ENCODE measurements around the gene CHRNA1.
A peak's percentile ranks its signal among the peaks of the same experiment; 100 is the strongest.

Gene CHRNA1

DNA sequence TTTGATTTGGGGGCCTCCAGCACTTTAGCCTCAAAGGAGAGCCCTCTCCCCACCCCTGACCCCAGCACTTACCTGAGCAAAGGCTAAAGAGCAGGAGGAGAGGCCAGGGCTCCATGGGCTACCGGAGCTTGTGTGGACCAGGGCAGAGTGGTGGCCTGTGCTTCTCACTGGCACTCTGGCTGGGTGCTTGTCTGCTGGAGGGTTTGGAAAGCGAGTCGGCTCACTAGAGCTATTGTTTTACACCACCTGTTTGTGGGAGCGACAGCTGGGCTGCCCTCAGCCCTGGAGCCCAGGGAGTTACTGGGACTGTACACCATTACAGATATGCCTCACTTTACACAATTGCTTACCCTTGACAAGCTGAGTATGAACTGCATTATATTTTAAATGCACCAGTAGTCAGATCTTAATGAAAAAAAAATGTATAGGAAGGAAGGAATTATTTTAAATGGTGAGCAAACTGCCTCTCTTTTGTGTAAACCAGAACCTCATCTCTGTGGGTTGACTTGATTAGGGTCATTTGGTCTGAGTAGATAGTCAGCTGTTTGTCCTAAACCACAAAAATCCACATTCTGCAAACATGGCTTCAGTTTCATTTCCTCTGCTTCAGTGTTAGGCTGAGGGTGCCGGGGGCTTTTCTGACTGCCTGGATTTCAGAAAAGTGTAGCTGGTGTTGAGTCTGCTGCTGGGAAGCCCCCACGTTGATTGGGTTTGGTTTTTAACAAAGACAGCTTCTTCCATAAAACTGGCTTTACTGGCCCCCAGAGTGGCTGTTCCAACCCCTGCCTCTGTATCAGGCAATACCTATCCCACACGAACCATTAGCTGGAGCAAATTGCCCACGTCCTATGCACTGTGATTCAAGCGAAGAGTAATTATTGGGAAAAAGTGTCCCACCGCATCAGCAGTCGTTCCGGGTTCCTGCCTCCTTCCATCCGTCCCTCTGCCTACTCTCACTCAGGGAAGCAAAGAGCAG, at the start of gene CHRNA1:
CHRNA1 (minus strand) TSS at position 193 of the 976 bp plus-strand sequence; CDS start at position 115, 78 bp downstream.
- no peak for TF ChIP-seq EZH2phosphoT487 (IDR thresholded peaks at IDR 0.05; ENCODE audit: low read depth)
- TF ChIP-seq, protein P1, sequence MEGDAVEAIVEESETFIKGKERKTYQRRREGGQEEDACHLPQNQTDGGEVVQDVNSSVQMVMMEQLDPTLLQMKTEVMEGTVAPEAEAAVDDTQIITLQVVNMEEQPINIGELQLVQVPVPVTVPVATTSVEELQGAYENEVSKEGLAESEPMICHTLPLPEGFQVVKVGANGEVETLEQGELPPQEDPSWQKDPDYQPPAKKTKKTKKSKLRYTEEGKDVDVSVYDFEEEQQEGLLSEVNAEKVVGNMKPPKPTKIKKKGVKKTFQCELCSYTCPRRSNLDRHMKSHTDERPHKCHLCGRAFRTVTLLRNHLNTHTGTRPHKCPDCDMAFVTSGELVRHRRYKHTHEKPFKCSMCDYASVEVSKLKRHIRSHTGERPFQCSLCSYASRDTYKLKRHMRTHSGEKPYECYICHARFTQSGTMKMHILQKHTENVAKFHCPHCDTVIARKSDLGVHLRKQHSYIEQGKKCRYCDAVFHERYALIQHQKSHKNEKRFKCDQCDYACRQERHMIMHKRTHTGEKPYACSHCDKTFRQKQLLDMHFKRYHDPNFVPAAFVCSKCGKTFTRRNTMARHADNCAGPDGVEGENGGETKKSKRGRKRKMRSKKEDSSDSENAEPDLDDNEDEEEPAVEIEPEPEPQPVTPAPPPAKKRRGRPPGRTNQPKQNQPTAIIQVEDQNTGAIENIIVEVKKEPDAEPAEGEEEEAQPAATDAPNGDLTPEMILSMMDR (IDR thresholded peaks at IDR 0.05; ENCODE audit: low read depth, low read length) = no peak
- H3K27me3 ChIP-seq (ENCODE audit: low read depth, low read length) = peaks cover 9% of the 10 kb centered on the region; the same call in 1 of the 2 replicates
- no peaks in the 10 kb centered on the region for H4K20me1 ChIP-seq (ENCODE audit: insufficient read depth, low read length)
- no peaks in the 10 kb centered on the region for H3K79me2 ChIP-seq (ENCODE audit: low read length)
- no peak within 1 kb of the TSS for H3K27ac ChIP-seq (ENCODE audit: low read length)
- H3K4me3 ChIP-seq (ENCODE audit: low read length) = no peak within 1 kb of the TSS
- H3K36me3 ChIP-seq (replicated peaks; ENCODE audit: low read depth, low read length) = no peaks in the 10 kb centered on the region
- H3K4me1 ChIP-seq (ENCODE audit: low read length) = peaks cover 9% of the 10 kb centered on the region
- no peak within 1 kb of the TSS for H3K9ac ChIP-seq (ENCODE audit: low read length)
- no peaks in the 10 kb centered on the region for H3K9me3 ChIP-seq (ENCODE audit: insufficient read depth, low read length)
- H3K4me2 ChIP-seq (ENCODE audit: low read length) = peak within 1 kb of the TSS; percentile 32
- H2AFZ ChIP-seq (ENCODE audit: low read depth, low read length) = no peak within 1 kb of the TSS

DNA sequence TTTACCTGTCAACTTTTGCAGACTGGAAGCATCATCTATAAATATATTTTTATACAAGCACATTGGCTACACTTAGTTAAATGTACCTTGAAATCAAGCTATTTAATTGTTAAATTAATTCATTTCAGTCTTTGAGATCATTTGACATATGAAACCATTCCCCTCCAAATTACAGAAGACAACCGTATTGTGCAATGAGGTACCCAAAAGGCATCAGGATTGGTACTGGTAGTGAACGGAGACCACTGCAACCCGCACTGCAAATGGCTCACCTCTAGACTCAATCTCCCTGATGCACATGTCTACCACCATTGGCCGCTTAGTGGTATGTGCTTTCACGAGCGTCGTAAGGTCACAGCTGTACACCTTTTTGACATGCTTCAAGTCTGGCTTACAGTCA, 47.8 kb upstream of the CHRNA1 start:
- Histone ChIP-seq H3K9me3 (ENCODE audit: insufficient read depth, low read length) (no peaks in the 10 kb centered on the region), H3K36me3 (replicated peaks; ENCODE audit: low read depth, low read length) (no peaks in the 10 kb centered on the region), H3K27ac (ENCODE audit: low read length) (no peak overlapping the region), H3K79me2 (ENCODE audit: low read length) (no peaks in the 10 kb centered on the region), H2AFZ (ENCODE audit: low read depth, low read length) (no peak overlapping the region), H3K4me2 (ENCODE audit: low read length) (no peak overlapping the region), H3K27me3 (ENCODE audit: low read depth, low read length) (no peaks in the 10 kb centered on the region), H3K9ac (ENCODE audit: low read length) (no peak overlapping the region), H3K4me3 (ENCODE audit: low read length) (no peak overlapping the region), H4K20me1 (ENCODE audit: insufficient read depth, low read length) (no peaks in the 10 kb centered on the region), H3K4me1 (ENCODE audit: low read length) (no peaks in the 10 kb centered on the region)
- no peak for TF ChIP-seq EZH2phosphoT487 (IDR thresholded peaks at IDR 0.05; ENCODE audit: low read depth)
- TF ChIP-seq, protein P1 (IDR thresholded peaks at IDR 0.05; ENCODE audit: low read depth, low read length) = no peak

DNA sequence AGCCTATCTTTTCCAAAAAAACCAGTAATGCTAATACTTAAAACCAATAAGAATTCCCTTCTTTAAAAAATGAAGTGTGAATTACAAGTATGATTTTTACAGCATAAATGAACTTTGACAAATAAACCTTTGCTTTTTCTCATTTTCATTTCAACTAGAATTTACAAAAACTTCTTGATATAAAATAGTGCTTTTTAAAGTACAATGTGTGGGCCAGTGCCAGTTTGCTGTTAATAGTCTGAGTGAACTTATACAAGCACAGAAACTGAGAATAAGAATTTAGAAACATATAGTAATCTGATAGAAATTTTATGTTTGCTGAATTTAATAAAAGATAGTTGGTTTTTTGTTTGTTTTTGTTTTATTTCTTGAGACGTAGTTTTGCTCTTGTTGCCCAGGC, 43.7 kb upstream of the CHRNA1 start:
- H3K4me3 ChIP-seq (ENCODE audit: low read length) = no peak overlapping the region
- H3K9me3 ChIP-seq (ENCODE audit: insufficient read depth, low read length) = no peaks in the 10 kb centered on the region
- H3K79me2 ChIP-seq (ENCODE audit: low read length) = no peaks in the 10 kb centered on the region
- no peak overlapping the region for H3K9ac ChIP-seq (ENCODE audit: low read length)
- no peak overlapping the region for H2AFZ ChIP-seq (ENCODE audit: low read depth, low read length)
- H3K27me3 ChIP-seq (ENCODE audit: low read depth, low read length) = peaks cover 4% of the 10 kb centered on the region; the same call in 1 of the 2 replicates
- no peaks in the 10 kb centered on the region for H3K4me1 ChIP-seq (ENCODE audit: low read length)
- TF ChIP-seq, protein P1 (IDR thresholded peaks at IDR 0.05; ENCODE audit: low read depth, low read length) = no peak
- TF ChIP-seq EZH2phosphoT487 (IDR thresholded peaks at IDR 0.05; ENCODE audit: low read depth) = no peak
- no peak overlapping the region for H3K4me2 ChIP-seq (ENCODE audit: low read length)
- no peaks in the 10 kb centered on the region for H3K36me3 ChIP-seq (replicated peaks; ENCODE audit: low read depth, low read length)
- no peaks in the 10 kb centered on the region for H4K20me1 ChIP-seq (ENCODE audit: insufficient read depth, low read length)
- no peak overlapping the region for H3K27ac ChIP-seq (ENCODE audit: low read length)

DNA sequence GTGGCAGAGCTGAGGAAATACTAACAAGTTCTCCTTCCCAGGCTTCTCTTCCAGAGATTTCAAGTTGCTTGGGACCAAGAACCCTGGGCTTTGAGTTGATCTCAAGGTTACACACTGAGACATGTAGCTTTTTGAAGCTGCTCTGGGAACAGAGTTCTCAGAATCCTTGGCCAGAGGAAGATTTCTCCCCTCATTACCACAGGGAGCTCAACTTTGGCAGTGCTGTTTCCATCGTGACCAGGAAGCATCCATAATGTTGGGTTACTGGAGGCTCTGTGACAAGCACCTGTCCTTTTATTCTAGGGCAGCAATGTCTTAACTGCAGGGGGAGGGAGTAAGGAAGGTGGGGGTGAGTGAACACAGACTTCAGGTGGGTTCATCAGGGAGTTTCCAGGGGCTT, 41.5 kb upstream of the CHRNA1 start:
- H3K36me3 ChIP-seq (replicated peaks; ENCODE audit: low read depth, low read length) = no peaks in the 10 kb centered on the region
- no peaks in the 10 kb centered on the region for H4K20me1 ChIP-seq (ENCODE audit: insufficient read depth, low read length)
- no peak overlapping the region for H3K27ac ChIP-seq (ENCODE audit: low read length)

More for the DNA sequence above, 41.5 kb upstream of the CHRNA1 start:
- Histone ChIP-seq H3K9ac (ENCODE audit: low read length) (no peak overlapping the region), H2AFZ (ENCODE audit: low read depth, low read length) (no peak overlapping the region), H3K9me3 (ENCODE audit: insufficient read depth, low read length) (no peaks in the 10 kb centered on the region), H3K27me3 (ENCODE audit: low read depth, low read length) (peaks cover 4% of the 10 kb centered on the region; the same call in 1 of the 2 replicates), H3K79me2 (ENCODE audit: low read length) (no peaks in the 10 kb centered on the region), H3K4me2 (ENCODE audit: low read length) (no peak overlapping the region), H3K4me3 (ENCODE audit: low read length) (no peak overlapping the region), H3K4me1 (ENCODE audit: low read length) (no peaks in the 10 kb centered on the region)
- TF ChIP-seq EZH2phosphoT487 (IDR thresholded peaks at IDR 0.05; ENCODE audit: low read depth) = no peak
- TF ChIP-seq, protein P1 (IDR thresholded peaks at IDR 0.05; ENCODE audit: low read depth, low read length) = no peak

Data from OCI-LY3 (cell line).